HCT116 (cell line): Measurements from ENCODE around the gene SUPT6H. TPM values are rescaled to one million over a fixed set of nuclear protein-coding genes. Genes with fewer than 3 reads are reported as not detected.

ENCODE experiments used
- ATAC-seq: fragments of 200-7000 bp; cut with Tn5 transposase; 2 replicates; pipeline ENCODE4 v1.9.1; 2020; ENCODE audit warnings: mild to moderate bottlenecking, moderate library complexity
- BruUV-seq: library from RNA; stranded (reverse); fragments of 400-500 nt; replicated peaks from 2 replicates; lab custom pipeline; 2021; lab: Mats Ljungman, UMichigan
- CTCF ChIA-PET: fragments of 300-600 bp; sonication (Branson Sonifier 250); formaldehyde crosslinking; loops from one replicate; lab custom pipeline; 2021; ENCODE audit warnings: antibody characterized with exemption; lab: Charles Lee
- POLR2A ChIA-PET: fragments of 300-600, 350-600 bp; sonication (Branson Sonifier 250); formaldehyde crosslinking; loops from one replicate; lab custom pipeline; 2021; ENCODE audit warnings: antibody characterized with exemption; lab: Charles Lee
- RAD21 ChIA-PET, 2 experiments: fragments of 300-600 bp; sonication (Branson Sonifier 250); formaldehyde crosslinking; loops; one replicate each; lab custom pipeline; 2023; ENCODE audit warnings: low total read pairs in 2 of 2; ENCODE audit not compliant: uncharacterized antibody in 2 of 2, unreplicated experiment in 2 of 2, low non-redundant PET in 1 of 2; lab: Charles Lee
- DNase-seq: peaks from one replicate; pipeline ENCODE4 v3.0.0-alpha.2; 2010; ENCODE audit warnings: low read depth, low spot score
- H2AFZ ChIP-seq: fragments of 200-600 bp; shearing (Covaris generic), sonication (generic); 2 replicates; pipeline ENCODE4 v1.6.1; 2017; ENCODE audit warnings: low read depth, mixed run types, mixed read lengths, antibody characterized with exemption, low read length; ENCODE audit not compliant: poor library complexity, severe bottlenecking
- H3K27ac ChIP-seq: 2 replicates; pipeline ENCODE4 v1.5.1; 2012; ENCODE audit warnings: low read depth, low read length
- H3K27me3 ChIP-seq: fragments of 200-600 bp; sonication (generic); 2 replicates; pipeline ENCODE4 v1.6.1; 2016; ENCODE audit warnings: mixed run types, low read length, mixed read lengths; ENCODE audit not compliant: insufficient read depth
- H3K36me3 ChIP-seq, 2 experiments: fragments of 200-500 bp in 1 of 2; fragments of 200-600 bp in 1 of 2; sonication (Bioruptor generic) in 1 of 2; sonication (generic) in 1 of 2; 2 replicates each; pipeline versions ENCODE4 v1.5.1 to v1.6.1; 2014 to 2016; ENCODE audit warnings: low read length in 2 of 2, inconsistent platforms in 1 of 2, mixed read lengths in 1 of 2, mixed run types in 1 of 2; ENCODE audit not compliant: insufficient read depth in 2 of 2, control insufficient read depth in 1 of 2
- H3K4me1 ChIP-seq, 2 experiments: fragments of 200-600 bp in 1 of 2; sonication (generic) in 1 of 2; 2 replicates each; pipeline versions ENCODE4 v1.5.1 to v1.6.1; 2012 to 2017; ENCODE audit warnings: low read length in 2 of 2, inconsistent platforms in 1 of 2, mild to moderate bottlenecking in 1 of 2, mixed read lengths in 1 of 2, mixed run types in 1 of 2, moderate library complexity in 1 of 2; ENCODE audit not compliant: insufficient read depth in 2 of 2, control insufficient read depth in 1 of 2
- H3K4me2 ChIP-seq: fragments of 200-600 bp; sonication (generic); 2 replicates; pipeline ENCODE4 v1.6.1; 2017; ENCODE audit warnings: mixed run types, low read length, mixed read lengths
- H3K4me3 ChIP-seq, 2 experiments: fragments of 200-600 bp in 1 of 2; sonication (generic) in 1 of 2; replicated peaks in 1 of 2; 2 replicates each; pipeline ENCODE4 v1.5.1; 2011 to 2016; ENCODE audit warnings: low read length in 2 of 2, control low read depth in 1 of 2, low read depth in 1 of 2, mild to moderate bottlenecking in 1 of 2, mixed read lengths in 1 of 2, mixed run types in 1 of 2
- H3K79me2 ChIP-seq: fragments of 200-600 bp; sonication (generic); 2 replicates; pipeline ENCODE4 v1.6.1; 2017; ENCODE audit warnings: mild to moderate bottlenecking, mixed run types, low read length, moderate library complexity, mixed read lengths; ENCODE audit not compliant: insufficient read depth
- H3K9ac ChIP-seq: fragments of 200-600 bp; sonication (generic); 2 replicates; pipeline ENCODE4 v1.6.1; 2016; ENCODE audit warnings: low read length, mixed read lengths
- H3K9me2 ChIP-seq: fragments of 200-600 bp; sonication (generic), shearing (Covaris generic); 2 replicates; pipeline ENCODE4 v1.6.1; 2017; ENCODE audit warnings: mixed run types, mild to moderate bottlenecking, moderate library complexity; ENCODE audit not compliant: insufficient read depth
- H3K9me3 ChIP-seq, 2 experiments: fragments of 200-500 bp in 1 of 2; fragments of 200-600 bp in 1 of 2; sonication (Bioruptor generic) in 1 of 2; sonication (generic) in 1 of 2; 2 replicates each; pipeline ENCODE4 v1.6.1; 2014 to 2017; ENCODE audit warnings: low read length in 2 of 2, mixed read lengths in 2 of 2, inconsistent platforms in 1 of 2, low read depth in 1 of 2, mild to moderate bottlenecking in 1 of 2, mixed run types in 1 of 2, moderate library complexity in 1 of 2; ENCODE audit not compliant: control insufficient read depth in 1 of 2, insufficient read depth in 1 of 2
- H4K20me1 ChIP-seq: fragments of 200-600 bp; sonication (generic), shearing (Covaris generic); 2 replicates; pipeline ENCODE4 v1.6.1; 2017; ENCODE audit warnings: mixed run types, mild to moderate bottlenecking, moderate library complexity; ENCODE audit not compliant: insufficient read depth
- CBX3 ChIP-seq: IDR thresholded peaks from 2 replicates; pipeline ENCODE4 v1.6.1; 2012; ENCODE audit warnings: low read depth
- CEBPB ChIP-seq: IDR thresholded peaks from 2 replicates; pipeline ENCODE4 v1.6.1; 2012; ENCODE audit warnings: low read depth
- EZH2 ChIP-seq: fragments of 200-600 bp; sonication (generic); IDR thresholded peaks from 2 replicates; pipeline ENCODE4 v1.6.1; 2017; ENCODE audit warnings: antibody characterized with exemption, mixed run types
- FOSL1 ChIP-seq: IDR thresholded peaks from 2 replicates; pipeline ENCODE4 v1.6.1; 2012; ENCODE audit warnings: low read depth
- JUND ChIP-seq: IDR thresholded peaks from 2 replicates; pipeline ENCODE4 v1.6.1; 2012
- MAX ChIP-seq: IDR thresholded peaks from 2 replicates; pipeline ENCODE4 v1.6.1; 2012
- POLR2A ChIP-seq: IDR thresholded peaks from 2 replicates; pipeline ENCODE4 v1.7.0; 2011; ENCODE audit warnings: borderline replicate concordance; ENCODE audit not compliant: insufficient read depth, insufficient read length; ENCODE audit errors: extremely low read depth
- RAD21 ChIP-seq: IDR thresholded peaks from 2 replicates; pipeline ENCODE4 v1.6.1; 2012; ENCODE audit warnings: low read depth, mild to moderate bottlenecking
- SIN3A ChIP-seq: IDR thresholded peaks from 2 replicates; pipeline ENCODE4 v1.6.1; 2012; ENCODE audit warnings: low read depth
- SP1 ChIP-seq: IDR thresholded peaks from 2 replicates; pipeline ENCODE4 v1.6.1; 2012; ENCODE audit warnings: low read depth
- SRF ChIP-seq: IDR thresholded peaks from 2 replicates; pipeline ENCODE4 v1.6.1; 2012; ENCODE audit warnings: low read depth
- ZBTB33 ChIP-seq: IDR thresholded peaks from 2 replicates; pipeline ENCODE4 v1.6.1; 2011; ENCODE audit warnings: mild to moderate bottlenecking, low read length, moderate library complexity; ENCODE audit not compliant: insufficient replicate concordance; ENCODE audit errors: extremely low read depth
- ZNF274 ChIP-seq: fragments of 200-500 bp; sonication (Bioruptor generic); IDR thresholded peaks from 2 replicates; pipeline ENCODE4 v1.6.1; 2014; ENCODE audit warnings: mild to moderate bottlenecking, low read depth, low read length, inconsistent platforms
- intact Hi-C: fragments of 100-400 bp; cut with micrococcal nuclease; formaldehyde crosslinking; loops from 2 replicates; pipeline ENCODE4 v1.10.0; 2022
- total RNA-seq: library from RNA; stranded (reverse); gene quantifications from one replicate; pipeline ENCODE4 v1.2.1, GENCODE V29; 2021; ENCODE audit not compliant: unreplicated experiment
- TF ChIP-seq, protein P1 (sequence below): IDR thresholded peaks from 2 replicates; pipeline ENCODE4 v1.6.1; 2012; ENCODE audit warnings: low read depth
- TF ChIP-seq, protein P2 (sequence below): IDR thresholded peaks from 2 replicates; pipeline ENCODE4 v1.6.1; 2012
- TF ChIP-seq, protein P3 (sequence below), 3 experiments: fragments of 200-600 bp in 1 of 3; sonication (generic) in 1 of 3; IDR thresholded peaks in 2 of 3; conservative IDR thresholded peaks in 1 of 3; 2 replicates each; pipeline ENCODE4 v1.5.1; 2012 to 2017; ENCODE audit warnings: low read depth in 2 of 3, low read length in 2 of 3, antibody characterized with exemption in 1 of 3, borderline replicate concordance in 1 of 3, control low read depth in 1 of 3, mild to moderate bottlenecking in 1 of 3, mixed read lengths in 1 of 3, mixed run types in 1 of 3, moderate library complexity in 1 of 3; ENCODE audit not compliant: insufficient read depth in 1 of 3

SUPT6H gene
- total RNA-seq, 1 experiment from 2014 or later, result 62.1 TPM

GRCh38 chr17:28620010-28620409 lies 42.0 kb upstream of the SUPT6H start (continued):
- no peak for TF ChIP-seq ZBTB33

DNA sequence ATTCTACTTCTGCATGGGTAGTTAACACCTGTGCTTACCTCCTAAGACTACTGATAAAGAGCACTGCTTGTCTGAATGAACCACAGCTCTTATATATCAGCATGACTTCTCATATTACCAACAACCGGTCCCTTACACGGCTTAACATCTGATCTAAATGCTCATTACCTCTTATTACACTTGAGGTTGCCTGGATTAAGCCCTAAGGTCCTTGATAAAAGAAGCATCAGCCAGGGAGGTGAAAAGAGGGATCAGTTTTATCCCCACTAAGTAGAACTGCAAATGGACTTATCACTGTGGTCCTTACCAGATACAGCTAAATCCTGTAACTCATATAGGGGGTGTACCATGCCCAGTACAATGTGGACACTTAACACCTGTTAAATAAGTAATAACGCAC lies 39.8 kb upstream of the SUPT6H start:
- Histone ChIP-seq H3K9me2 (no peaks in the 10 kb centered on the region), H3K36me3 (peaks cover 70 to 74% of the 10 kb centered on the region in 2 experiments), H3K4me2 (no peak overlapping the region), H2AFZ (no peak overlapping the region), H3K4me3 (no peak overlapping the region), H3K27me3 (no peaks in the 10 kb centered on the region), H3K27ac (no peak overlapping the region), H3K79me2 (no peaks in the 10 kb centered on the region), H3K4me1 (no peaks in the 10 kb centered on the region), H3K9me3 (no peaks in the 10 kb centered on the region), H3K9ac (no peak overlapping the region), H4K20me1 (no peaks in the 10 kb centered on the region)
- no peak for DNase-seq
- no peak for ATAC-seq
- intact Hi-C loops, result no loop called here
- CTCF ChIA-PET, result no interaction called here
- POLR2A ChIA-PET, result no interaction called here
- TF ChIP-seq SIN3A, result no peak
- TF ChIP-seq, protein P1, sequence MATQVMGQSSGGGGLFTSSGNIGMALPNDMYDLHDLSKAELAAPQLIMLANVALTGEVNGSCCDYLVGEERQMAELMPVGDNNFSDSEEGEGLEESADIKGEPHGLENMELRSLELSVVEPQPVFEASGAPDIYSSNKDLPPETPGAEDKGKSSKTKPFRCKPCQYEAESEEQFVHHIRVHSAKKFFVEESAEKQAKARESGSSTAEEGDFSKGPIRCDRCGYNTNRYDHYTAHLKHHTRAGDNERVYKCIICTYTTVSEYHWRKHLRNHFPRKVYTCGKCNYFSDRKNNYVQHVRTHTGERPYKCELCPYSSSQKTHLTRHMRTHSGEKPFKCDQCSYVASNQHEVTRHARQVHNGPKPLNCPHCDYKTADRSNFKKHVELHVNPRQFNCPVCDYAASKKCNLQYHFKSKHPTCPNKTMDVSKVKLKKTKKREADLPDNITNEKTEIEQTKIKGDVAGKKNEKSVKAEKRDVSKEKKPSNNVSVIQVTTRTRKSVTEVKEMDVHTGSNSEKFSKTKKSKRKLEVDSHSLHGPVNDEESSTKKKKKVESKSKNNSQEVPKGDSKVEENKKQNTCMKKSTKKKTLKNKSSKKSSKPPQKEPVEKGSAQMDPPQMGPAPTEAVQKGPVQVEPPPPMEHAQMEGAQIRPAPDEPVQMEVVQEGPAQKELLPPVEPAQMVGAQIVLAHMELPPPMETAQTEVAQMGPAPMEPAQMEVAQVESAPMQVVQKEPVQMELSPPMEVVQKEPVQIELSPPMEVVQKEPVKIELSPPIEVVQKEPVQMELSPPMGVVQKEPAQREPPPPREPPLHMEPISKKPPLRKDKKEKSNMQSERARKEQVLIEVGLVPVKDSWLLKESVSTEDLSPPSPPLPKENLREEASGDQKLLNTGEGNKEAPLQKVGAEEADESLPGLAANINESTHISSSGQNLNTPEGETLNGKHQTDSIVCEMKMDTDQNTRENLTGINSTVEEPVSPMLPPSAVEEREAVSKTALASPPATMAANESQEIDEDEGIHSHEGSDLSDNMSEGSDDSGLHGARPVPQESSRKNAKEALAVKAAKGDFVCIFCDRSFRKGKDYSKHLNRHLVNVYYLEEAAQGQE, result no peak
- no peak for TF ChIP-seq RAD21
- no peak for TF ChIP-seq SP1
- TF ChIP-seq ZNF274, result no peak
- TF ChIP-seq, protein P2, sequence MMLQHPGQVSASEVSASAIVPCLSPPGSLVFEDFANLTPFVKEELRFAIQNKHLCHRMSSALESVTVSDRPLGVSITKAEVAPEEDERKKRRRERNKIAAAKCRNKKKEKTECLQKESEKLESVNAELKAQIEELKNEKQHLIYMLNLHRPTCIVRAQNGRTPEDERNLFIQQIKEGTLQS, result no peak
- TF ChIP-seq CBX3, result no peak
- TF ChIP-seq, protein P3, sequence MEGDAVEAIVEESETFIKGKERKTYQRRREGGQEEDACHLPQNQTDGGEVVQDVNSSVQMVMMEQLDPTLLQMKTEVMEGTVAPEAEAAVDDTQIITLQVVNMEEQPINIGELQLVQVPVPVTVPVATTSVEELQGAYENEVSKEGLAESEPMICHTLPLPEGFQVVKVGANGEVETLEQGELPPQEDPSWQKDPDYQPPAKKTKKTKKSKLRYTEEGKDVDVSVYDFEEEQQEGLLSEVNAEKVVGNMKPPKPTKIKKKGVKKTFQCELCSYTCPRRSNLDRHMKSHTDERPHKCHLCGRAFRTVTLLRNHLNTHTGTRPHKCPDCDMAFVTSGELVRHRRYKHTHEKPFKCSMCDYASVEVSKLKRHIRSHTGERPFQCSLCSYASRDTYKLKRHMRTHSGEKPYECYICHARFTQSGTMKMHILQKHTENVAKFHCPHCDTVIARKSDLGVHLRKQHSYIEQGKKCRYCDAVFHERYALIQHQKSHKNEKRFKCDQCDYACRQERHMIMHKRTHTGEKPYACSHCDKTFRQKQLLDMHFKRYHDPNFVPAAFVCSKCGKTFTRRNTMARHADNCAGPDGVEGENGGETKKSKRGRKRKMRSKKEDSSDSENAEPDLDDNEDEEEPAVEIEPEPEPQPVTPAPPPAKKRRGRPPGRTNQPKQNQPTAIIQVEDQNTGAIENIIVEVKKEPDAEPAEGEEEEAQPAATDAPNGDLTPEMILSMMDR (IDR thresholded peaks at IDR 0.05 in 2 of 3, conservative IDR thresholded peaks at IDR 0.05 in 1 of 3; ENCODE audit: borderline replicate concordance in 1 of 3, insufficient read depth in 1 of 3, low read depth in 2 of 3, low read length in 2 of 3), result no peak
- TF ChIP-seq FOSL1, result no peak
- TF ChIP-seq MAX, result no peak
- no peak for TF ChIP-seq SRF
- TF ChIP-seq POLR2A, result no peak
- TF ChIP-seq JUND, result no peak
- TF ChIP-seq ZBTB33, result no peak
- no peak for TF ChIP-seq EZH2
- TF ChIP-seq CEBPB, result no peak
- BruUV-seq, result no TSS peak
- RAD21 ChIA-PET, result no interaction called here
